Ovary (tissue), 3 donors: ENCODE results near the gene CNOT10.

ENCODE experiments used
- CTCF ChIP-seq, 3 donors: fragments of 450-650 bp in 2 of 3; fragments of 200-600 bp in 1 of 3; IDR thresholded peaks; one replicate each; pipeline versions ENCODE4 v1.5.1 to v1.8.0; 2016 to 2022; ENCODE audit warnings: antibody characterized with exemption in 3 of 3, mild to moderate bottlenecking in 1 of 3
- POLR2A ChIP-seq: fragments of 450-650 bp; IDR thresholded peaks from one replicate; pipeline ENCODE4 v1.6.1; 2017; ENCODE audit warnings: antibody characterized with exemption, mild to moderate bottlenecking, moderate library complexity
- donor health status: DM: no; HTN: no; CAD: no.

GRCh38 chr3:32655167-32655566 is 29.8 kb upstream of the CNOT10 start:
- TF ChIP-seq CTCF (IDR thresholded peaks at IDR 0.05) (no peak), POLR2A (no peak)
